K562 (cell line): ENCODE results near the gene LHX3. TPM values are rescaled to one million over a fixed set of nuclear protein-coding genes. Genes with fewer than 3 reads are reported as not detected.

Experiments
- BHLHE40 ChIP-seq: IDR thresholded peaks from 2 replicates; pipeline ENCODE4 v1.6.1; 2011; ENCODE audit warnings: low read length, improper control_type of control experiment
- CREM ChIP-seq: IDR thresholded peaks from 2 replicates; pipeline ENCODE4 v1.6.1; 2014; ENCODE audit warnings: antibody characterized with exemption, low read depth
- KLF16 ChIP-seq: IDR thresholded peaks from 2 replicates; pipeline ENCODE4 v1.6.1; 2016; ENCODE audit warnings: antibody characterized with exemption
- NEUROD1 ChIP-seq: fragments of 150-350 bp; IDR thresholded peaks from 2 replicates; pipeline ENCODE4 v1.6.1; 2014; ENCODE audit warnings: borderline replicate concordance, low read length, low read depth; ENCODE audit not compliant: partially characterized antibody
- OTX1 ChIP-seq: fragments of 450-650 bp; formaldehyde crosslinking; IDR thresholded peaks from 2 replicates; pipeline ENCODE4 v1.4.0; 2022; ENCODE audit warnings: mild to moderate bottlenecking
- TEAD4 ChIP-seq, 2 experiments: sonication (generic) in 1 of 2; formaldehyde crosslinking in 1 of 2; IDR thresholded peaks; 2 replicates each; pipeline versions ENCODE4 v1.6.1 to v1.8.0; 2012 to 2022; ENCODE audit warnings: borderline replicate concordance in 1 of 2, inconsistent platforms in 1 of 2, low read length in 1 of 2, mild to moderate bottlenecking in 1 of 2, missing genetic modification reagents in 1 of 2
- ZNF583 ChIP-seq: fragments of 250-450 bp; sonication (Bioruptor Pico); IDR thresholded peaks from 2 replicates; pipeline ENCODE4 v1.4.0; 2020
- ZNF780A ChIP-seq: fragments of 250-450 bp; sonication (Bioruptor Pico); IDR thresholded peaks from 2 replicates; pipeline ENCODE4 v1.5.0; 2021; ENCODE audit warnings: mild to moderate bottlenecking
- polyA plus RNA-seq, 8 experiments: library from polyadenylated mRNA; depleted of rRNA in 4 of 8; stranded (reverse) in 5 of 8; unstranded in 3 of 8; fragments of >200 nt; fragmentation: Nextera tagmentation in 2 of 8; fragmentation: Illumina TruSeq in 1 of 8; extraction: Ambion mirVana in 2 of 8; extraction: Trizol in 1 of 8; gene quantifications; 2 replicates each; pipeline versions ENCODE4 v1.2.1 to v1.2.3, GENCODE V29; 2011 to 2014; ENCODE audit warnings: inconsistent platforms in 1 of 8, missing spikeins in 1 of 8
- total RNA-seq, 7 experiments: library from RNA; depleted of rRNA in 6 of 7; stranded (reverse); fragments of >200 nt in 6 of 7; fragmentation: Illumina TruSeq in 2 of 7; extraction: Trizol in 2 of 7; gene quantifications; 2 replicates each; pipeline versions ENCODE4 v1.2.1 to v1.2.3, GENCODE V29; 2011 to 2021; ENCODE audit warnings: low replicate concordance in 1 of 7
- TF ChIP-seq, protein P1 (sequence below), 3 experiments: IDR thresholded peaks in 2 of 3; conservative IDR thresholded peaks in 1 of 3; 2 replicates each; pipeline ENCODE4 v1.5.1; 2011 to 2012; ENCODE audit warnings: low read length in 3 of 3, mild to moderate bottlenecking in 3 of 3, control low read depth in 2 of 3, improper control_type of control experiment in 1 of 3, inconsistent platforms in 1 of 3, low read depth in 1 of 3, mixed read lengths in 1 of 3, moderate library complexity in 1 of 3; ENCODE audit not compliant: insufficient read depth in 2 of 3
- TF ChIP-seq, protein P2 (sequence below): sonication (generic); formaldehyde crosslinking; IDR thresholded peaks from 2 replicates; pipeline ENCODE4 v1.9.0; 2022; ENCODE audit warnings: mild to moderate bottlenecking, missing genetic modification reagents
- TF ChIP-seq, protein P3 (sequence below): fragments of 450-650 bp; IDR thresholded peaks from 2 replicates; pipeline ENCODE4 v1.6.1; 2016; ENCODE audit warnings: antibody characterized with exemption
- TF ChIP-seq, protein P4 (sequence below): IDR thresholded peaks from 2 replicates; pipeline ENCODE4 v1.6.1; 2011; ENCODE audit warnings: borderline replicate concordance, low read depth, mild to moderate bottlenecking, moderate library complexity, low read length; ENCODE audit not compliant: insufficient read depth, poor library complexity, severe bottlenecking
- TF ChIP-seq, protein P5 (sequence below): fragments of 450-650 bp; formaldehyde crosslinking; IDR thresholded peaks from 2 replicates; pipeline ENCODE4 v1.4.0; 2020; ENCODE audit warnings: mild to moderate bottlenecking, moderate library complexity
- TF ChIP-seq, protein P6 (sequence below): fragments of 150-350 bp; IDR thresholded peaks from 2 replicates; pipeline ENCODE4 v1.6.1; 2014; ENCODE audit warnings: low read depth, mild to moderate bottlenecking, low read length, borderline replicate concordance

The LHX3 gene
- total and polyA plus RNA-seq, 9 of the 15 experiments (the other 6 are each of a cell fraction or from before 2014, with no cell fraction given), result 0.09 TPM; not detected in 8

DNA sequence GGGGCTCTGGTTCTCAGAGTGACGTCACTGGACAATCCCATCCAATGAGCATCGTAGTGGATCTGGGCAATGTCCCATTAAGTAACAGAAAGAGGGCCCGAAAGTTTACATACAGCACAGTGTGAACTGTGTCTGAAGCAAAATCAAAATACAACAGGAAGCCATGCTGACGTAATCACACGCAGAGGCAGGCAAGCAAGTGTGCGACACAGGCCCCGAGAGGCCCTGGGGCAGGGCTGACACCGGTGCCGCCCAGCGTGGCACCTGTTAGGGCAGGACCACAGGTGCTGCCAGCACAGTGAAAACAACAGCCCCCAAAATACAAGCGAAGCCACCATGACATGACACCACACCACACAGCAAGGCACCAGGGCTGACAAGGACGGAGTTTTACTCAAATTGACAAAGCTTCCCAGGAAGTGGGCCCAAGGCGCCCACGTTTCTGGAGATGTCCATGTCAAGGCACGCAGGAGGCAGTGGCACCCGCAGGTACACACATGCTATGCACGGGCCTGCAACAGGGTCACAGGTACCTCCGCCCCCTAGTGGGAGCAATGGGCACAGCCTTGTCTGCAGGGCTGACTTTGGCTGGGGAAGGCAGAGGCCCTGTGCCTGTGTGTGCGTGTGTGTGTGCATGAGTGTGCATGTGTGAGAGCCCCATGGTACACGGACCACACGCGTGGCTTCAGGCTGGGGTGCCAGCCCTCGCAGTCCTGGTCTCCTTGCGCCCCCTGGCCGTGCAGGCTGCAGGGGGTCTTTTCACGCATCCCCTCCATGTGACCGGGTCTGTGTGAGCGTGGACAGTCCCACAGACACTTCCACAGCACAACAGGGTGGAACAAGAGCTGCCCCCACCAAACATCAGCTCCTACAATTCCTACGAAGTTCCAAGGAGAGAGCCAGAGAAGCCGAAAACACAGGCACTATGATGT is 21.1 kb upstream of the LHX3 start (continued):
- TF ChIP-seq BHLHE40 (peak; percentile 85), NEUROD1 (peak; percentile 34), CREM (peak; percentile 72), KLF16 (peak; percentile 28; the same call in 1 of the 2 replicates), OTX1 (CRISPR knock-in tag) (0 out of 2 replicates have a peak, but pooled peaks have one; percentile 30), TEAD4 (IDR thresholded peaks at IDR 0.05; ENCODE audit: low read length) (peak; percentile 58), TEAD4 (CRISPR knock-in tag; IDR thresholded peaks at IDR 0.05; ENCODE audit: borderline replicate concordance) (no peak), ZNF583 (CRISPR knock-in tag) (peak; percentile 51; the same call in 1 of the 2 replicates), ZNF780A (CRISPR knock-in tag) (no peak)
- TF ChIP-seq, protein P1, sequence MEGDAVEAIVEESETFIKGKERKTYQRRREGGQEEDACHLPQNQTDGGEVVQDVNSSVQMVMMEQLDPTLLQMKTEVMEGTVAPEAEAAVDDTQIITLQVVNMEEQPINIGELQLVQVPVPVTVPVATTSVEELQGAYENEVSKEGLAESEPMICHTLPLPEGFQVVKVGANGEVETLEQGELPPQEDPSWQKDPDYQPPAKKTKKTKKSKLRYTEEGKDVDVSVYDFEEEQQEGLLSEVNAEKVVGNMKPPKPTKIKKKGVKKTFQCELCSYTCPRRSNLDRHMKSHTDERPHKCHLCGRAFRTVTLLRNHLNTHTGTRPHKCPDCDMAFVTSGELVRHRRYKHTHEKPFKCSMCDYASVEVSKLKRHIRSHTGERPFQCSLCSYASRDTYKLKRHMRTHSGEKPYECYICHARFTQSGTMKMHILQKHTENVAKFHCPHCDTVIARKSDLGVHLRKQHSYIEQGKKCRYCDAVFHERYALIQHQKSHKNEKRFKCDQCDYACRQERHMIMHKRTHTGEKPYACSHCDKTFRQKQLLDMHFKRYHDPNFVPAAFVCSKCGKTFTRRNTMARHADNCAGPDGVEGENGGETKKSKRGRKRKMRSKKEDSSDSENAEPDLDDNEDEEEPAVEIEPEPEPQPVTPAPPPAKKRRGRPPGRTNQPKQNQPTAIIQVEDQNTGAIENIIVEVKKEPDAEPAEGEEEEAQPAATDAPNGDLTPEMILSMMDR (IDR thresholded peaks at IDR 0.05 in 2 of 3, conservative IDR thresholded peaks at IDR 0.05 in 1 of 3; ENCODE audit: insufficient read depth in 2 of 3, low read depth in 1 of 3, low read length in 3 of 3), result peak; percentile 89 to 95 (median 94)
- TF ChIP-seq, protein P2, sequence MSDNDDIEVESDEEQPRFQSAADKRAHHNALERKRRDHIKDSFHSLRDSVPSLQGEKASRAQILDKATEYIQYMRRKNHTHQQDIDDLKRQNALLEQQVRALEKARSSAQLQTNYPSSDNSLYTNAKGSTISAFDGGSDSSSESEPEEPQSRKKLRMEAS, result peak; percentile 25
- TF ChIP-seq, protein P3, sequence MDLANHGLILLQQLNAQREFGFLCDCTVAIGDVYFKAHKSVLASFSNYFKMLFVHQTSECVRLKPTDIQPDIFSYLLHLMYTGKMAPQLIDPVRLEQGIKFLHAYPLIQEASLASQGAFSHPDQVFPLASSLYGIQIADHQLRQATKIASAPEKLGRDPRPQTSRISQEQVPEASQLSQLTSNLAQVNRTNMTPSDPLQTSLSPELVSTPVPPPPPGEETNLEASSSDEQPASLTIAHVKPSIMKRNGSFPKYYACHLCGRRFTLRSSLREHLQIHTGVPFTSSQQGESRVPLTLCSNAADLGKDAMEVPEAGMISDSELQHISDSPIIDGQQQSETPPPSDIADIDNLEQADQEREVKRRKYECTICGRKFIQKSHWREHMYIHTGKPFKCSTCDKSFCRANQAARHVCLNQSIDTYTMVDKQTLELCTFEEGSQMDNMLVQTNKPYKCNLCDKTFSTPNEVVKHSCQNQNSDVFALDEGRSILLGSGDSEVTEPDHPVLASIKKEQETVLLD, result no peak
- TF ChIP-seq, protein P4, sequence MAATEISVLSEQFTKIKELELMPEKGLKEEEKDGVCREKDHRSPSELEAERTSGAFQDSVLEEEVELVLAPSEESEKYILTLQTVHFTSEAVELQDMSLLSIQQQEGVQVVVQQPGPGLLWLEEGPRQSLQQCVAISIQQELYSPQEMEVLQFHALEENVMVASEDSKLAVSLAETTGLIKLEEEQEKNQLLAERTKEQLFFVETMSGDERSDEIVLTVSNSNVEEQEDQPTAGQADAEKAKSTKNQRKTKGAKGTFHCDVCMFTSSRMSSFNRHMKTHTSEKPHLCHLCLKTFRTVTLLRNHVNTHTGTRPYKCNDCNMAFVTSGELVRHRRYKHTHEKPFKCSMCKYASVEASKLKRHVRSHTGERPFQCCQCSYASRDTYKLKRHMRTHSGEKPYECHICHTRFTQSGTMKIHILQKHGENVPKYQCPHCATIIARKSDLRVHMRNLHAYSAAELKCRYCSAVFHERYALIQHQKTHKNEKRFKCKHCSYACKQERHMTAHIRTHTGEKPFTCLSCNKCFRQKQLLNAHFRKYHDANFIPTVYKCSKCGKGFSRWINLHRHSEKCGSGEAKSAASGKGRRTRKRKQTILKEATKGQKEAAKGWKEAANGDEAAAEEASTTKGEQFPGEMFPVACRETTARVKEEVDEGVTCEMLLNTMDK, result peak; percentile 92
- TF ChIP-seq, protein P5, sequence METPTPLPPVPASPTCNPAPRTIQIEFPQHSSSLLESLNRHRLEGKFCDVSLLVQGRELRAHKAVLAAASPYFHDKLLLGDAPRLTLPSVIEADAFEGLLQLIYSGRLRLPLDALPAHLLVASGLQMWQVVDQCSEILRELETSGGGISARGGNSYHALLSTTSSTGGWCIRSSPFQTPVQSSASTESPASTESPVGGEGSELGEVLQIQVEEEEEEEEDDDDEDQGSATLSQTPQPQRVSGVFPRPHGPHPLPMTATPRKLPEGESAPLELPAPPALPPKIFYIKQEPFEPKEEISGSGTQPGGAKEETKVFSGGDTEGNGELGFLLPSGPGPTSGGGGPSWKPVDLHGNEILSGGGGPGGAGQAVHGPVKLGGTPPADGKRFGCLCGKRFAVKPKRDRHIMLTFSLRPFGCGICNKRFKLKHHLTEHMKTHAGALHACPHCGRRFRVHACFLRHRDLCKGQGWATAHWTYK (CRISPR knock-in tag), result 0 out of 2 replicates have a peak, but pooled peaks have one; percentile 62
- TF ChIP-seq, protein P6, sequence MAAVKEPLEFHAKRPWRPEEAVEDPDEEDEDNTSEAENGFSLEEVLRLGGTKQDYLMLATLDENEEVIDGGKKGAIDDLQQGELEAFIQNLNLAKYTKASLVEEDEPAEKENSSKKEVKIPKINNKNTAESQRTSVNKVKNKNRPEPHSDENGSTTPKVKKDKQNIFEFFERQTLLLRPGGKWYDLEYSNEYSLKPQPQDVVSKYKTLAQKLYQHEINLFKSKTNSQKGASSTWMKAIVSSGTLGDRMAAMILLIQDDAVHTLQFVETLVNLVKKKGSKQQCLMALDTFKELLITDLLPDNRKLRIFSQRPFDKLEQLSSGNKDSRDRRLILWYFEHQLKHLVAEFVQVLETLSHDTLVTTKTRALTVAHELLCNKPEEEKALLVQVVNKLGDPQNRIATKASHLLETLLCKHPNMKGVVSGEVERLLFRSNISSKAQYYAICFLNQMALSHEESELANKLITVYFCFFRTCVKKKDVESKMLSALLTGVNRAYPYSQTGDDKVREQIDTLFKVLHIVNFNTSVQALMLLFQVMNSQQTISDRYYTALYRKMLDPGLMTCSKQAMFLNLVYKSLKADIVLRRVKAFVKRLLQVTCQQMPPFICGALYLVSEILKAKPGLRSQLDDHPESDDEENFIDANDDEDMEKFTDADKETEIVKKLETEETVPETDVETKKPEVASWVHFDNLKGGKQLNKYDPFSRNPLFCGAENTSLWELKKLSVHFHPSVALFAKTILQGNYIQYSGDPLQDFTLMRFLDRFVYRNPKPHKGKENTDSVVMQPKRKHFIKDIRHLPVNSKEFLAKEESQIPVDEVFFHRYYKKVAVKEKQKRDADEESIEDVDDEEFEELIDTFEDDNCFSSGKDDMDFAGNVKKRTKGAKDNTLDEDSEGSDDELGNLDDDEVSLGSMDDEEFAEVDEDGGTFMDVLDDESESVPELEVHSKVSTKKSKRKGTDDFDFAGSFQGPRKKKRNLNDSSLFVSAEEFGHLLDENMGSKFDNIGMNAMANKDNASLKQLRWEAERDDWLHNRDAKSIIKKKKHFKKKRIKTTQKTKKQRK, result no peak
